Measurements from ENCODE around the gene SLC7A8.

DNA sequence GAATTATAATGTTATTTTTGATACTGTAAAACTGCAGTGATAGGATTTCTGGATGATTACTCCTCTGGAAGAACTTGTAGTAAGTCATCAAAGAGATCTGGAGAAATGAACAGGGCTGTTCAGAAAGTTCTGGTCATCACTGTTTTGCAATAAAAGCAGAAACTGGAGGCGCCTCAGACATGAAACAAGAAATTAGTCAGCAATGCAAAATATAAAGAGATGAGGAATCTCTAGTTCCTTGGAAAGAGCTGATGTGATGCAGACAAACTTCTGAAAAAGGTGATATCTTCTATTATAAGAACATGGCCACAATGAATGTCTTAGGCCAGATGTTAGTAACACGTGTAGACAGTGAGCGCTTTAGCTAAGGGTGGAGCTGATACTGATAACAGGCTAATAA is 98.0 kb downstream of the SLC7A8 start:
- no peak for TF ChIP-seq POLR2AphosphoS5 (IDR thresholded peaks at IDR 0.05)
- TF ChIP-seq, protein P1, sequence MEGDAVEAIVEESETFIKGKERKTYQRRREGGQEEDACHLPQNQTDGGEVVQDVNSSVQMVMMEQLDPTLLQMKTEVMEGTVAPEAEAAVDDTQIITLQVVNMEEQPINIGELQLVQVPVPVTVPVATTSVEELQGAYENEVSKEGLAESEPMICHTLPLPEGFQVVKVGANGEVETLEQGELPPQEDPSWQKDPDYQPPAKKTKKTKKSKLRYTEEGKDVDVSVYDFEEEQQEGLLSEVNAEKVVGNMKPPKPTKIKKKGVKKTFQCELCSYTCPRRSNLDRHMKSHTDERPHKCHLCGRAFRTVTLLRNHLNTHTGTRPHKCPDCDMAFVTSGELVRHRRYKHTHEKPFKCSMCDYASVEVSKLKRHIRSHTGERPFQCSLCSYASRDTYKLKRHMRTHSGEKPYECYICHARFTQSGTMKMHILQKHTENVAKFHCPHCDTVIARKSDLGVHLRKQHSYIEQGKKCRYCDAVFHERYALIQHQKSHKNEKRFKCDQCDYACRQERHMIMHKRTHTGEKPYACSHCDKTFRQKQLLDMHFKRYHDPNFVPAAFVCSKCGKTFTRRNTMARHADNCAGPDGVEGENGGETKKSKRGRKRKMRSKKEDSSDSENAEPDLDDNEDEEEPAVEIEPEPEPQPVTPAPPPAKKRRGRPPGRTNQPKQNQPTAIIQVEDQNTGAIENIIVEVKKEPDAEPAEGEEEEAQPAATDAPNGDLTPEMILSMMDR (IDR thresholded peaks at IDR 0.05) = no peak
